HG03460 (cell line): ENCODE results near the gene TMCC2.

Source experiments
- ATAC-seq: cut with Tn5 transposase; IDR thresholded peaks from one replicate; pipeline ENCODE4 v1.9.1; 2021; ENCODE audit not compliant: unreplicated experiment

Gene TMCC2

GRCh38 chr1:205321959-205322283 is 94.2 kb downstream of the TMCC2 start:
- ATAC-seq, result no peak
